G401 (cell line): Measurements from ENCODE around the gene UNC13D. TPM values are rescaled to one million over a fixed set of nuclear protein-coding genes. Genes with fewer than 3 reads are reported as not detected.
A peak's percentile ranks its signal among the peaks of the same experiment; 100 is the strongest.
"Not testable (repeated sequence)": the region's sequence is repeated elsewhere in the genome, so short reads cannot be mapped to it uniquely, and the experiment has no call there.

Source experiments
- DNase-seq: peaks from one replicate; pipeline ENCODE4 v3.0.0-alpha.2; 2015; ENCODE audit warnings: low spot score
- in situ Hi-C: cut with HindIII; loops from 2 replicates; pipeline ENCODE4 v1.10.0; 2016; ENCODE audit warnings: low sequenced_read_pairs, mixed read lengths
- total RNA-seq: library from RNA; depleted of rRNA; stranded (reverse); fragments of >200 nt; shearing (Covaris generic); gene quantifications from 2 replicates; pipeline ENCODE4 v1.2.3, GENCODE V29; 2014; rRNA removed

Gene UNC13D
- total RNA-seq = 2.8 and 6.0 TPM in 2 replicates

GRCh38 chr17:75843577-75844529 lies at the start of gene UNC13D:
Gene UNC13D, minus strand, starts transcription at chr17:75844404. Its CDS starts 67 bp downstream, at chr17:75844337.
- in situ Hi-C loops = no loop called here
- no peak for DNase-seq

GRCh38 chr17:75893305-75894048 lies 49.3 kb upstream of the UNC13D start:
- DNase-seq = no peak
- in situ Hi-C loops = no loop called here

- in situ Hi-C loops = no loop called here
- DNase-seq = peak; percentile 28
These were observed 48.5 kb upstream of the UNC13D start for GRCh38 chr17:75892556-75893224.

- no peak for DNase-seq
- in situ Hi-C loops = no loop called here
These were observed 47.7 kb upstream of the UNC13D start for GRCh38 chr17:75891605-75892555.

GRCh38 chr17:75891022-75891604 lies 46.9 kb upstream of the UNC13D start:
- in situ Hi-C loops = no loop called here
- no peak for DNase-seq

GRCh38 chr17:75889454-75889853 lies 45.2 kb upstream of the UNC13D start:
- in situ Hi-C loops = no loop called here
- no peak for DNase-seq

- no peak for DNase-seq
- in situ Hi-C loops = no loop called here
These were observed 44.3 kb upstream of the UNC13D start for GRCh38 chr17:75888484-75888883.

GRCh38 chr17:75885860-75886259 lies 41.7 kb upstream of the UNC13D start:
- in situ Hi-C loops = not testable (repeated sequence)

GRCh38 chr17:75885431-75885830 lies 41.2 kb upstream of the UNC13D start:
- no peak for DNase-seq
- in situ Hi-C loops = no loop called here

More at GRCh38 chr17:75885860-75886259, 41.7 kb upstream of the UNC13D start:
- DNase-seq = not testable (repeated sequence)

- DNase-seq = no peak
- in situ Hi-C loops = no loop called here
These were observed 37.7 kb upstream of the UNC13D start for GRCh38 chr17:75881678-75882454.

- in situ Hi-C loops = no loop called here
- DNase-seq = no peak
These were observed 36.1 kb upstream of the UNC13D start for GRCh38 chr17:75880266-75880665.

GRCh38 chr17:75878174-75878998 lies 34.2 kb upstream of the UNC13D start, which contains the start of gene TRIM47:
Gene TRIM47, minus strand, starts transcription at chr17:75878581. Its CDS starts 33 bp downstream, at chr17:75878548.
- in situ Hi-C loops = no loop called here
- DNase-seq = peak; percentile 20

GRCh38 chr17:75877752-75878173 lies 33.6 kb upstream of the UNC13D start:
- peak; percentile 71 for DNase-seq
- in situ Hi-C loops = no loop called here

GRCh38 chr17:75876938-75877751 lies 32.9 kb upstream of the UNC13D start:
- peak; percentile 58 for DNase-seq
- in situ Hi-C loops = no loop called here

- DNase-seq = peak; percentile 59
- in situ Hi-C loops = no loop called here
These were observed 32.2 kb upstream of the UNC13D start for GRCh38 chr17:75876190-75876937.
